ENCODE results near the gene SH3BP4.
A peak's percentile ranks its signal among the peaks of the same experiment; 100 is the strongest.
"Not testable (repeated sequence)": the region's sequence is repeated elsewhere in the genome, so short reads cannot be mapped to it uniquely, and the experiment has no call there.

Gene SH3BP4

DNA sequence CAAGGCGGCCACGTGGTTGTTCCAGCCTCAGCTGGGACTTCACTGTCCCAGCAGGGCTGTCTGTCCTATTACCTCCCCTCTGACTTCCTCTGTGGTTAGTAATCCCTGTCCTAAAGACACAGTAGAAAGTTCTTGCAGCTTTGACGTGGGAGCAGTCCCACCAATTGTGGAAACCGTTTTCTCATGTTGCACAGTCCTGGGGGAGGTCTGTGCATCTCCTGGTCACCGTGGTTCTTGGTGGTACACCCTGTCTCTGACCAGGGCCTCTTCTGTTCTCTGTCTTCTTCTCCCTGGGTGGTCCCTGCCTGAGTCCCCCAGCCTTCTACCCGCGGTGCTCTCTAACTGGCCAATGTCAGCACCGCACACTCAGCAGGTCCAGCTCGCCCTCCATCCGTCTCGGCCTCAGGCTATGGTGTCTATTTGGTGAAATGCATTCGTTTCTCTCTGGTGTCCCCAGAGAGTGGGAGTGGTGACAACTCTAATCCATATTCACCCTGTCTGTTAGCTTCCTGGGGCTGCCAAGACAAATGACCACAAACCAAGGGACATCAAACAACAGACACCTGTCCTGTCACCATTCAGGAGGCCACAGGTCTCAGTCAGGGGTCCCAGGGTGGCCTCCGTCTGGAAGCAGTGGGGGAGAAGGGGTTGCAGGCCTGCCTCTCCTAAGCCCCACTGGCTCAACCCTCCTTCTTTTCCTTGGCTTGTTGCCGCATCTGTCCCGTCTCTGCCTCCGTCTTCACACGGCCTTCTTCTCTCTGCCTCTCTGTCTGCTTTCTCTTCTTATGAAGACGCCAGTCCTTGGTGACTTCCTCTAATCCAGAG is 99.8 kb downstream of the SH3BP4 start:
- Mint-ChIP-seq H3K4me1 (peaks cover 8% of the 10 kb centered on the region), H3K9me3 (no peaks in the 10 kb centered on the region), H3K27ac (no peak overlapping the region), H3K36me3 (no peaks in the 10 kb centered on the region), H3K4me3 (no peak overlapping the region)
- ATAC-seq (no peak), DNase-seq (ENCODE audit: low spot score in 2 of 2) (no peak)

DNA sequence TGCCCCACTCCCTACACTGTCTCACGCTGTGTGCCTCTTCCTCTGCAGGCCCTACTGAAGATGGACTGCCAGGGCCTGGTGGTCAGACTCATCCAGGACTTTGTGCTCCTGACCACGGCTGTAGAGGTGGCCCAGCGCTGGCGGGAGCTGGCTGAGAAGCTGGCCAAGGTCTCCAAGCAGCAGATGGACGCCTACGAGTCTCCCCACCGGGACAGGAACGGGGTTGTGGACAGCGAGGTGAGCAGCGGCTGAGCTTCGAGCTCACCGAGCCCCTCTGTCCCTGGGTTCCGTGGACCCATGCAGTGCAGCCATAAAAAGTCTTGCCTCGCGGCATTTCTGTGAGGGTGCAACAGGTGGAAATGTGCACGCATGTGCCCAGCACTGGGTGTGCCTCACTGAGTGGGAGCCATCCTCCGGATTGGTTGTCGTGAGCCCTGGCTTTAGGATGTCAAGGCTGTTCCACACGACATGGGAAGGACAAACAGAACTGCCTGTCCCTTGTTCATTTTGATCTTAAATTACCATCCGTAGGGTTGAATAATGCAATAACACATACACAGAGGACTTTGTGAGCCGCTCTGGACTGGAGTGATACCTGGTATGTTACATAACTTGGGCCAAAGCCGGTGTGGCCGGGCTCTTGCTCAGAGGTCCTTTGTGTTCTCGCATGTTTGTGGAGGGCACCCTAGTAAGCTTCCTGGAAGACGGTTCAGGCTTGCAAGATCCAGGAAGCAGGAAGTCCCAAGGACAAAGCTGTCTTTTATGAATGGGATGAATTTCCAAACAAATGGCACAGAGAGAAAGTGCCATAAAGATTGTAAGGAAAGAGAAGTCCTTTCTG is 100.9 kb downstream of the SH3BP4 start:
- no peak for ATAC-seq
- no peak for DNase-seq (ENCODE audit: low spot score in 2 of 2)
- peaks cover 8% of the 10 kb centered on the region for H3K4me1 Mint-ChIP-seq
- no peak overlapping the region for H3K27ac Mint-ChIP-seq
- no peaks in the 10 kb centered on the region for H3K9me3 Mint-ChIP-seq
- H3K36me3 Mint-ChIP-seq: no peaks in the 10 kb centered on the region
- H3K4me3 Mint-ChIP-seq: no peak overlapping the region

DNA sequence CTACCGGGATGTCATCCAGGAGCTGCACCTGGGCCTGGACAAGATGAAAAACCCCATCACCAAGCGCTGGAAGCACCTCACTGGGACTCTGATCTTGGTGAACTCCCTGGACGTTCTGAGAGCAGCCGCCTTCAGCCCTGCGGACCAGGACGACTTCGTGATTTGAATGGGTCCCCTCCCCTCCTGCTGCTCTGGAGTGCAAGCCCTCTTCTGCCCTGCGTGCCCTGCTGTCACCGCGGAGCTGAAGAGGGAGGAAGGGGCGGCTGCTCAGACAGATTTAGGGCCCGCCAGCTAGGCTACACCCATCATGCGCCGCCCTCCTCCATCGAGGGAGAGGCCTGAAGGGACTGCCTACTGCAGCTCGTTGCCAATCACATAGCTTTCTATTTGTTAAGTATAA is 101.8 kb downstream of the SH3BP4 start:
- Mint-ChIP-seq H3K27ac (no peak overlapping the region), H3K4me1 (peaks cover 8% of the 10 kb centered on the region), H3K9me3 (no peaks in the 10 kb centered on the region), H3K4me3 (no peak overlapping the region), H3K36me3 (no peaks in the 10 kb centered on the region)
- ATAC-seq (no peak), DNase-seq (ENCODE audit: low spot score in 2 of 2) (no peak)

DNA sequence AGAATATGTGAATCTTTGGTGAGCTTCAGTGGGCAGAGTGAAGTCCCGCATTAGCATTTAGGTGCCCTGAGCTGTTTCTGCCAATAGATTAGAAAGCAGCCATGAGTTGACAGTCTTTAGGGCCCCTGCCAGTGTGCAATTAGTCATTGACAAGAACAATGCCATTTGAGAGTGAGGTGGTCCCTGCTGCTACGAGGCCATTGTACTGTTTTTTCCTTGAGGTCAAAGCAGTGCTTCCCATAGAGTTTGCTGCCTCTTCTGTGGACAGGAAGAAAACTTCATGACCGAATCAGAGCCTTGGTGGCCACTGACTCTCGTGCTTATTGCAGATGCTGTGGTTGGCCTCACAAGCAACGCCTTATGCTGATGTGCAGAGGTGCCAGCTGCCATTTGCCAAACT is 102.7 kb downstream of the SH3BP4 start:
- Mint-ChIP-seq H3K36me3 (no peaks in the 10 kb centered on the region), H3K4me1 (peaks cover 8% of the 10 kb centered on the region), H3K9me3 (no peaks in the 10 kb centered on the region), H3K4me3 (no peak overlapping the region), H3K27ac (no peak overlapping the region)
- no peak for DNase-seq (ENCODE audit: low spot score in 2 of 2)
- no peak for ATAC-seq

DNA sequence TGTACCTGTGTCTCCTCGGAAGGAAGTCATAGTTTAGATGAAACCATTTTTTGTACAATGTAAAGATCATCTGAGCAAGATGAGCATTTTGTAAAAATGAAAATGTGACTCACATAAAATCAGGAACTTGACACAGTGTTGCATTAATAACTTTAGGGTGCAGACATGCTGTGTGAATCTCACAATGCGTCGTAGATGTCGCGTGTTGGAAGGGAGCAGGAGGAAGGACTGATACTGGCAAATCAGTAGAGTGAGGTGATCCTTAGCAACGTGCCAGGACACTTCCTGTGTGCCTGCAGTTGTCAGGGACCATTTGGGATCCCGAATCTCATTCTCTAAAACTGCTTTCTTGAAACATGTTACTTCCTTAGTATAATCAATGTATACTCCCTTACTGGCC is 103.1 kb downstream of the SH3BP4 start:
- Mint-ChIP-seq H3K9me3 (no peaks in the 10 kb centered on the region), H3K27ac (no peak overlapping the region), H3K4me3 (no peak overlapping the region), H3K36me3 (no peaks in the 10 kb centered on the region), H3K4me1 (peaks cover 8% of the 10 kb centered on the region)
- ATAC-seq (no peak), DNase-seq (ENCODE audit: low spot score in 2 of 2) (no peak)

DNA sequence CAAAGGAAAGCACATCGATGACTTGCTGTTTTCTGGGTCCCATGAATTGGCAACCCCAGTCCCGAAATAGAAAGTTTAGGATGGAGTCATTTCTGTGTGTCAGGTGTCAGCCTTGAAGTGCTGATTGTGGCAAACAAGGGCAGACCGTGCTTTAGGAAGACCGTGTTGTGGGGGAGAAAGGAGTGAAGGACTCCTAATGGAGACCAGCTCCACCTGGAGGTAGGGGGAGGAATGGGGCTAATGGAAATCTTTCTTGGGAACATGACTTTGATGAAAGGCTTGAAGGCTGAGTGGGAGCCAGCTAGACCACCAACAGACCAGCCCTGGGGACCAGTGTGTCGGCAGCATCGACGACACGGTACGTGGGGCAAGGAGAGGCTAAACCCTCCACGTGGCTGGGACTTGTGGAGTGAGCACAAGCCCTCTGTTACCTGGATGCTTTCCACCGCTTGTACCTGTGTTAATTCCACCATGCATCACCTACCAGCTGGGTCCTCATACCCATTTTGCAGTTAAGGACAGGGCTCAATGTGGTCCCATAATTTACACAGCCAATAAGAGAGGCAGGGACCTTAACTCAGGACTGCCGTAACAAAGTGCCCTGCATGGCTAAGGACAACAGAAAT is 104.2 kb downstream of the SH3BP4 start:
- ATAC-seq (peak; percentile 8), DNase-seq (ENCODE audit: low spot score in 2 of 2) (no peak)
- H3K36me3 Mint-ChIP-seq: no peaks in the 10 kb centered on the region
- H3K4me1 Mint-ChIP-seq: peaks cover 8% of the 10 kb centered on the region
- no peak overlapping the region for H3K27ac Mint-ChIP-seq
- no peaks in the 10 kb centered on the region for H3K9me3 Mint-ChIP-seq
- no peak overlapping the region for H3K4me3 Mint-ChIP-seq

DNA sequence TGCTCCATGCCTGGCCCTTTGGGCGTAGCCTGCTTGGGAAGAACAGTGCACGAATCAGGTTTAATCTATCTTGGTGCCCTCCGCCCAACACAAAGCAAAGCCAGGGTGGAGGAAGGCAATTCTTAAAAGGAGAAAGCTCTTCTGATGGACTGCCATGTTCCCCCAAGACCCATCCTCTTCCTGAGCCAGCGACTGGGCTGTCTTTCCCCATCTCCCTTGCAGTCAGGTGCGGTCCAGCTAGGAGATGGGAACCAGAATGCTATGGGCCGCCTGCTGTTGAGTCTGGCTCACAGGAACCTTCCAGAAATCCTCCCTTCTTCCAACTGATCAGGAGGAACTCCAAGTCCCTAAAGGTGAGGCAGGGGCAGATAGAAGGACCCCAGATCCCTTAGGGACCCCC is 105.0 kb downstream of the SH3BP4 start:
- H3K27ac Mint-ChIP-seq: no peak overlapping the region
- H3K36me3 Mint-ChIP-seq: no peaks in the 10 kb centered on the region
- ATAC-seq (no peak), DNase-seq (ENCODE audit: low spot score in 2 of 2) (no peak)
- H3K4me1 Mint-ChIP-seq: peaks cover 2% of the 10 kb centered on the region
- H3K9me3 Mint-ChIP-seq: no peaks in the 10 kb centered on the region
- H3K4me3 Mint-ChIP-seq: no peak overlapping the region

DNA sequence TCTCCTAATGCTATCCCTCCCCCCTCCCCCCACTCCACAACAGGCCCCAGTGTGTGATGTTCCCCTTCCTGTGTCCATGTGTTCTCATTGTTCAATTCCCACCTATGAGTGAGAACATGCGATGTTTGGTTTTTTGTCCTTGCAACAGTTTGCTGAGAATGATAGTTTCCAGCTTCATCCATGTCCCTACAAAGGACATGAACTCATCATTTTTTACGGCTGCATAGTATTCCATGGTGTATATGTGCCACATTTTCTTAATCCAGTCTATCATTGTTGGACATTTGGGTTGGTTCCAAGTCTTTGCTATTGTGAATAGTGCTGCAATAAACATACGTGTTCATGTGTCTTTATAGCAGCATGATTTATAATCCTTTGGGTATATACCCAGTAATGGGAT is 105.8 kb downstream of the SH3BP4 start:
- not testable (repeated sequence) for H3K27ac Mint-ChIP-seq; H3K4me3 Mint-ChIP-seq; DNase-seq (ENCODE audit: low spot score in 2 of 2); ATAC-seq; H3K9me3 Mint-ChIP-seq; H3K4me1 Mint-ChIP-seq; H3K36me3 Mint-ChIP-seq

DNA sequence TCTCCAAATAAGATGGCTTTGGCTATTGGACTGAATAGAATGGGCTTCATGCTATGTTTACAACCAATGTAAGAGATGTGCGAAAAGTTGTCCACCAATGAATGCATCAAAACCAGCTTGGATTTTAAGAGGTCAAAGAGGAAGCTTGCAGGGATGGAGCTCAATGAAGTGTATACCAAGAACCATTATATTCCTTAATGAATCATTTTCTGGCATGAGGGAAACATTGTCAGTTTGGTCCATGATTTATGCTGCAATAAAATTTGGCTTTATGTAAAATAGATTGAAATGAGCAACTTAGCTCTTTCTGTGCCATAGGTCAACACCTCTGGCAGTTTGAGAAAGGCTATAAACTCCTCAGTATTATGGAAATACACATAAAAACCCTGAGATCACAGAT is 107.3 kb downstream of the SH3BP4 start:
- no peak overlapping the region for H3K4me3 Mint-ChIP-seq
- no peak overlapping the region for H3K27ac Mint-ChIP-seq
- no peaks in the 10 kb centered on the region for H3K4me1 Mint-ChIP-seq
- no peak for DNase-seq (ENCODE audit: low spot score in 2 of 2)
- no peaks in the 10 kb centered on the region for H3K36me3 Mint-ChIP-seq
- H3K9me3 Mint-ChIP-seq: no peaks in the 10 kb centered on the region
- no peak for ATAC-seq

DNA sequence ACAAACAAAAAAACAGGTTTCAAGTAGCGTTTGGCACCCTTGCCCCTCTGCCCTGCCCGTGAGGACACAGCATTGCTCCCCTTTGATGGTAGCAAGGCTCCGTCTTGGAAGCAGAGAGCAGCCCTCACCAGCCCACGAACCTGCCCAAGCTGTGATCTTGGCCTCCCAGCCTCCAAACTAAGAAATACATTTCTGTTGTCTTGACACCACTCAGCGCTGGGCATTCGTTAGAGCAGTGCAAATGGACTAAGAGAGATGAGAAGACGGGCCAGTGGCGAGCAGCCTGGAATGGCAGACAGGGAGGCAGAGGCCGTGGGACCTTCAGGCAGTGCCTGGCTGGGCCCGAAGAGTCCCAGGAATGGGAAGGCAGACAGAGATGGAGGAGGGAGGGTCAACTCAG is 109.8 kb downstream of the SH3BP4 start:
- H3K9me3 Mint-ChIP-seq: no peaks in the 10 kb centered on the region
- no peak for DNase-seq (ENCODE audit: low spot score in 2 of 2)
- H3K4me3 Mint-ChIP-seq: no peak overlapping the region

DNA sequence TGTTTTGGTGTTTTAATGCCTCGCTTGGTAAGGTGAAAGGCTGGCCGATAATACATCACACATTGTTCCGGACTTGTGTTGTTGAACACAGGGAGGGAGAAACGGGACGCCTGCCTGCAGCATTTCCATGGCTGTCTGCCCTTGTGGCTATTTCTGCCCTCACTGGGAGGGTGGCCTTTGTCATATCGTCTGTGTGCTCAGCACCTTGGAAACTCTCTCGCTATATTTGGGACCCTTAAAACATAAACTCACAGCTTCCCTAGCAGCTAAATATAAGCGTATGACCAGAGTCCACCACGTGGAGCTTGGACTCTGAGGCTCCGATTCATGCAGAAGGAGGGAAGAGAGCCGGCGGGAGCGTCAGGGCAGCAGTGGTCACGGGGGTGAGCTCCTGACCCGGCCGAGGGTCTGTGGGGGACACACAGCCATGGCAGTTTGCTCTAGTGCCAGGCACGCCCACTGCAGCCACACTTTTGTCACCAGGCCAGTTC is 111.7 kb downstream of the SH3BP4 start:
- no peaks in the 10 kb centered on the region for H3K9me3 Mint-ChIP-seq
- H3K4me3 Mint-ChIP-seq: no peak overlapping the region
- ATAC-seq: no peak
- DNase-seq (ENCODE audit: low spot score in 2 of 2): no peak
- no peaks in the 10 kb centered on the region for H3K4me1 Mint-ChIP-seq
- H3K27ac Mint-ChIP-seq: no peak overlapping the region
- no peaks in the 10 kb centered on the region for H3K36me3 Mint-ChIP-seq

More for the DNA sequence above, 109.8 kb downstream of the SH3BP4 start:
- Mint-ChIP-seq H3K4me1 (no peaks in the 10 kb centered on the region), H3K27ac (no peak overlapping the region), H3K36me3 (no peaks in the 10 kb centered on the region)
- peak; percentile 19 for ATAC-seq

DNA sequence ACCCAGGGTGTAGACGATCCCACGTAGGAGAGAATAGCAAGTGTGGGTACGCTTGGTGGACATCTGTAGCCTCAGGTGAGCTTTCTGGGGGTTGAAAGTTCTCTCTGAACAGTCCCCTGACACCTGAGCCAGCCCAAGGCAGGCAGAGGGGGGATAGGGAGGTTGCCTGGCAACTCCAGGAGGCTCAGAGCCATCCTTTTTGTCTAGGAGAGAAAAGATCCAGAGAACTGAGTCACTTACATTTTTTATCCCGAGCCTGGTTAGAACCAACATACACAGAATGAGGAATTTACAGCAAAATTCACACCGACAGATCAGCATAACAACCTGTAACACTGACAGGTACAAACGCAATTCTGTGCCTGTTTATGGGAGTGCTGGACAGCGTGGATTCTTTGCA is 113.2 kb downstream of the SH3BP4 start:
- H3K4me1 Mint-ChIP-seq: no peaks in the 10 kb centered on the region
- ATAC-seq: no peak
- no peaks in the 10 kb centered on the region for H3K9me3 Mint-ChIP-seq
- H3K36me3 Mint-ChIP-seq: no peaks in the 10 kb centered on the region
- H3K27ac Mint-ChIP-seq: no peak overlapping the region
- H3K4me3 Mint-ChIP-seq: no peak overlapping the region
- DNase-seq (ENCODE audit: low spot score in 2 of 2): no peak

DNA sequence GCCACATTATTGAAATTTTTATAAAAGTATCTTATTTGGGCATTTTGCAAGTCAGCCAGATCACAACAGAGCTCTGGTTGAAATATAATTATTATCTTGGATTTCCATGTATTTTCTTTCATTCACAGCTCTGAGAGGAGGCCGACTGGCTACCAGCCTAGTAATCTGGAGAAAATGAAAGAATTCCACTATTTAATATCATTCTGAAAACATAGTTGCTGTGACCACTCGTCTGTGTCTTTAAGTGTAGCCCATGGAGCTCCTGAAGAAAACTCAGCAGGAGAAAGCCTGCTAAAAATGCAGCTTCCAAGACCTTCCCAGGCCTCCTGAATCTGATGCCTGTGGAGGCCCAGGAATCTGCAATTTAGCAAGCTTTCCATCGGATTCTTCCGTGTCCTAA is 114.7 kb downstream of the SH3BP4 start:
- no peak overlapping the region for H3K27ac Mint-ChIP-seq
- no peaks in the 10 kb centered on the region for H3K36me3 Mint-ChIP-seq
- no peaks in the 10 kb centered on the region for H3K4me1 Mint-ChIP-seq
- ATAC-seq (no peak), DNase-seq (ENCODE audit: low spot score in 2 of 2) (no peak)
- no peak overlapping the region for H3K4me3 Mint-ChIP-seq
- H3K9me3 Mint-ChIP-seq: no peaks in the 10 kb centered on the region

DNA sequence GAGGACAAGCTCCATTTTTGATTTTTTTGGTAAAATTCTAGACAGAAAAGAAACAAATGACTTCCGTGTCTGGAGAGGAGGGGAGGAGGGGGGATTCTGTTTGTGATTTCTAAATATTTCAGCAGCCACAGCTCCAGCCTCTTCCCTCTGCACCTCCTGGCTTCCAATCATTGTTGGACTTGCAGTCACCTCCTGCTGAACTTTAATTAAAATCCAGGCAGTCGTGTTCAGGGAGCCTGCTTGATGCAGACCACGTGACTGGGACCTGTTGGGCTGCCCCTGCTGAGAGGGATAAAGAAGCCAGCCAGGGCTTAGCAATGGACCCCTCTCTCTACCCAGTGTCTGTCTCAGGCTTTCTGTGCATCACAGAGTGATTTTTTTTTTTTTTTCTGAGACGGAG is 115.1 kb downstream of the SH3BP4 start:
- Mint-ChIP-seq H3K36me3 (no peaks in the 10 kb centered on the region), H3K4me1 (no peaks in the 10 kb centered on the region), H3K27ac (no peak overlapping the region), H3K4me3 (no peak overlapping the region), H3K9me3 (no peaks in the 10 kb centered on the region)
- ATAC-seq: no peak
- DNase-seq (ENCODE audit: low spot score in 2 of 2): no peak

DNA sequence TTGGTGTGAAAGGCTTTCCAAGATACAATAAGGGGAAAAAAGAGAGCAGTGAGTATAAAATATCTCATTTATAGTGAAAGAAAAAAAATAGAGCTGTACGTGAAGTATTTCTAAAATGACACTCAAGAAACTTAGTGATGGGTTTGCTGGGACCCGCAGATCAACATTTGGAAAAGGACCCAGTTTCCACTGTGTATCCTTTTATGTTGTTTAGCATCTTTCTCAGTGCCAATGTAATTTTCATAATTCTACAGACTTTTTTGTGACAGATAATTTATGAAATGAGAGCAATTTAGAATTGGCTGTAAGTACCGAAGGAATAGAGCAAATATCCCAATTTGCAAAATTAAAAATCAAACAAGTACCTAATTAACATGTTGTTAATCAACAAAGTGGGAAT is 116.9 kb downstream of the SH3BP4 start:
- DNase-seq (ENCODE audit: low spot score in 2 of 2) (no peak), ATAC-seq (no peak)
- no peaks in the 10 kb centered on the region for H3K4me1 Mint-ChIP-seq
- H3K4me3 Mint-ChIP-seq: no peak overlapping the region
- no peak overlapping the region for H3K27ac Mint-ChIP-seq
- no peaks in the 10 kb centered on the region for H3K9me3 Mint-ChIP-seq
- no peaks in the 10 kb centered on the region for H3K36me3 Mint-ChIP-seq
